MM.1S (cell line): ENCODE results near the gene DNAJC24.

Experiments used
- DNase-seq: peaks from one replicate; pipeline ENCODE4 v3.0.0-alpha.2; 2015
- H2AFZ ChIP-seq: fragments of 300-600 bp; sonication (generic); 2 replicates; pipeline ENCODE4 v1.6.0; 2016; ENCODE audit warnings: antibody characterized with exemption, low read length
- H3F3A ChIP-seq: fragments of 300-600 bp; sonication (generic); 2 replicates; pipeline ENCODE4 v1.6.1; 2016; ENCODE audit warnings: mild to moderate bottlenecking, antibody characterized with exemption, low read length, moderate library complexity, mixed read lengths; ENCODE audit not compliant: insufficient read depth
- H3K27ac ChIP-seq: fragments of 300-600 bp; sonication (generic); 2 replicates; pipeline ENCODE4 v1.5.1; 2016; ENCODE audit warnings: mild to moderate bottlenecking, low read length
- H3K27me3 ChIP-seq: fragments of 300-600 bp; sonication (generic); replicated peaks from 2 replicates; pipeline ENCODE4 v1.6.0; 2016; ENCODE audit warnings: low read length; ENCODE audit not compliant: insufficient read depth
- H3K36me3 ChIP-seq: fragments of 300-600 bp; sonication (generic); replicated peaks from 2 replicates; pipeline ENCODE4 v1.6.1; 2016; ENCODE audit warnings: mild to moderate bottlenecking, low read length, mixed read lengths; ENCODE audit not compliant: insufficient read depth
- H3K4me1 ChIP-seq: fragments of 300-600 bp; sonication (generic); 2 replicates; pipeline ENCODE4 v1.6.1; 2016; ENCODE audit warnings: low read length, mixed read lengths
- H3K4me2 ChIP-seq: fragments of 300-600 bp; sonication (generic); 2 replicates; pipeline ENCODE4 v1.6.0; 2016; ENCODE audit warnings: low read depth, low read length
- H3K4me3 ChIP-seq: fragments of 300-600 bp; sonication (generic); 2 replicates; pipeline ENCODE4 v1.5.1; 2016; ENCODE audit warnings: low read length, mixed read lengths
- H3K79me2 ChIP-seq: fragments of 300-600 bp; sonication (generic); 2 replicates; pipeline ENCODE4 v1.6.1; 2016; ENCODE audit warnings: mixed run types, low read length, mixed read lengths
- H3K9ac ChIP-seq: fragments of 300-600 bp; sonication (generic); 2 replicates; pipeline ENCODE4 v1.6.1; 2016; ENCODE audit warnings: low read length, mixed read lengths
- H3K9me2 ChIP-seq: fragments of 300-600 bp; sonication (generic); replicated peaks from 2 replicates; pipeline ENCODE4 v1.6.1; 2016; ENCODE audit warnings: mild to moderate bottlenecking, low read length, mixed read lengths; ENCODE audit not compliant: insufficient read depth
- H3K9me3 ChIP-seq: fragments of 300-600 bp; sonication (generic); replicated peaks from 2 replicates; pipeline ENCODE4 v1.6.1; 2016; ENCODE audit warnings: mild to moderate bottlenecking, low read length, mixed read lengths; ENCODE audit not compliant: insufficient read depth
- H4K20me1 ChIP-seq: fragments of 300-600 bp; sonication (generic); 2 replicates; pipeline ENCODE4 v1.6.1; 2016; ENCODE audit warnings: mild to moderate bottlenecking, low read length, moderate library complexity, mixed read lengths; ENCODE audit not compliant: insufficient read depth
- EZH2 ChIP-seq: fragments of 300-600 bp; sonication (generic); optimal IDR thresholded peaks from 2 replicates; pipeline ENCODE3; 2017; ENCODE audit warnings: low read depth, mild to moderate bottlenecking, antibody characterized with exemption, low read length, mixed read lengths
- EZH2phosphoT487 ChIP-seq: fragments of 300-600 bp; sonication (generic); IDR thresholded peaks from 2 replicates; pipeline ENCODE4 v1.6.1; 2018; ENCODE audit warnings: antibody characterized with exemption, low read length
- TF ChIP-seq, protein P1 (sequence below): fragments of 300-600 bp; sonication (generic); IDR thresholded peaks from 2 replicates; pipeline ENCODE4 v1.5.1; 2016; ENCODE audit warnings: antibody characterized with exemption, low read length, mixed read lengths

DNAJC24 gene

DNA sequence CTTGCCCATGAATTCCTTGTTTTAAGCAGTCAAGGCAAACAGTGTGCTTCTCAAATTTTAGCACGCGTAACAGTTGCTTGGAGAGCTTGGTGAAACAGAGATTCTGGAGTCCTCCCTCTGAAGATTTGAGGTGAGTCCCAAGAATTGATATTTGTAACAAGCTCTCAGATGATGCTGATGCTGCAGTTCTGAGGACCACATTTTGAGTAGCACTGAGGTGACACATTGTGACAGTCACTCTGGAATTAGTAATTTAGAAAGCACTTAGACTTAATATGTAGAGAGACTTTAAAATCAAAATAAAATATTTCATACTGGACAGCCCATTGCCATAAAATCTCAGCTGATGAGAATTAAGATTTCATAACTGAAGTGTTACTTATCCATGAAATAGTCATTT, 38.5 kb downstream of the DNAJC24 start:
- H3K27me3 ChIP-seq = no peaks in the 10 kb centered on the region
- no peaks in the 10 kb centered on the region for H3K36me3 ChIP-seq
- H3K4me1 ChIP-seq = no peaks in the 10 kb centered on the region
- no peaks in the 10 kb centered on the region for H3F3A ChIP-seq
- H3K9me2 ChIP-seq = no peaks in the 10 kb centered on the region
- H3K79me2 ChIP-seq = no peaks in the 10 kb centered on the region
- no peaks in the 10 kb centered on the region for H4K20me1 ChIP-seq
- TF ChIP-seq EZH2 (no peak), EZH2phosphoT487 (no peak)
- TF ChIP-seq, protein P1, sequence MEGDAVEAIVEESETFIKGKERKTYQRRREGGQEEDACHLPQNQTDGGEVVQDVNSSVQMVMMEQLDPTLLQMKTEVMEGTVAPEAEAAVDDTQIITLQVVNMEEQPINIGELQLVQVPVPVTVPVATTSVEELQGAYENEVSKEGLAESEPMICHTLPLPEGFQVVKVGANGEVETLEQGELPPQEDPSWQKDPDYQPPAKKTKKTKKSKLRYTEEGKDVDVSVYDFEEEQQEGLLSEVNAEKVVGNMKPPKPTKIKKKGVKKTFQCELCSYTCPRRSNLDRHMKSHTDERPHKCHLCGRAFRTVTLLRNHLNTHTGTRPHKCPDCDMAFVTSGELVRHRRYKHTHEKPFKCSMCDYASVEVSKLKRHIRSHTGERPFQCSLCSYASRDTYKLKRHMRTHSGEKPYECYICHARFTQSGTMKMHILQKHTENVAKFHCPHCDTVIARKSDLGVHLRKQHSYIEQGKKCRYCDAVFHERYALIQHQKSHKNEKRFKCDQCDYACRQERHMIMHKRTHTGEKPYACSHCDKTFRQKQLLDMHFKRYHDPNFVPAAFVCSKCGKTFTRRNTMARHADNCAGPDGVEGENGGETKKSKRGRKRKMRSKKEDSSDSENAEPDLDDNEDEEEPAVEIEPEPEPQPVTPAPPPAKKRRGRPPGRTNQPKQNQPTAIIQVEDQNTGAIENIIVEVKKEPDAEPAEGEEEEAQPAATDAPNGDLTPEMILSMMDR = no peak
- no peak overlapping the region for H3K4me2 ChIP-seq
- no peak for DNase-seq
- H2AFZ ChIP-seq = no peak overlapping the region
- no peak overlapping the region for H3K27ac ChIP-seq
- H3K9me3 ChIP-seq = no peaks in the 10 kb centered on the region
- no peak overlapping the region for H3K9ac ChIP-seq
- no peak overlapping the region for H3K4me3 ChIP-seq

DNA sequence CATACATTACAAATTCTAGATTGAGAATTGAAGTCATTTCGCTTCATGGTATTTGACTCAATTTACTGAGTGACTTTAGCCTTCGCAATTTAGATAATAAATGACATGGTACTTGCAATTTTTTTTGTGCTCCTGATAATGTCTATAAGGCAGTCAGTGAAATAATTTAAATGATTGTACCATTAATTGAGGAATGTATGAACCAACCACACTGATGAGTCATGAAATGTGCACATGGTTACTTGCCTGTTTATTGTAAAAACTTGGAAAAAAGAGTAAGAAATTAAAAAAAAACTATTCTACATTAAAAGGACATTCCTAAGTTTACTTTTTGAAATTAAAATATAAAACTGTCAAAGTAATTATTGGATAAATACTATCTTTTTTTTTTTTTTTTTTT, 43.3 kb downstream of the DNAJC24 start:
- no peak overlapping the region for H2AFZ ChIP-seq
- no peak overlapping the region for H3K4me2 ChIP-seq
- no peaks in the 10 kb centered on the region for H3F3A ChIP-seq
- no peak overlapping the region for H3K9ac ChIP-seq
- no peaks in the 10 kb centered on the region for H3K27me3 ChIP-seq
- H3K79me2 ChIP-seq = no peaks in the 10 kb centered on the region
- no peak for DNase-seq
- no peaks in the 10 kb centered on the region for H3K9me2 ChIP-seq
- no peaks in the 10 kb centered on the region for H3K36me3 ChIP-seq
- no peak overlapping the region for H3K4me3 ChIP-seq
- H4K20me1 ChIP-seq = no peaks in the 10 kb centered on the region
- no peaks in the 10 kb centered on the region for H3K9me3 ChIP-seq
- no peak overlapping the region for H3K27ac ChIP-seq
- H3K4me1 ChIP-seq = no peaks in the 10 kb centered on the region
- TF ChIP-seq EZH2 (no peak), EZH2phosphoT487 (no peak)
- TF ChIP-seq, protein P1 = no peak

DNA sequence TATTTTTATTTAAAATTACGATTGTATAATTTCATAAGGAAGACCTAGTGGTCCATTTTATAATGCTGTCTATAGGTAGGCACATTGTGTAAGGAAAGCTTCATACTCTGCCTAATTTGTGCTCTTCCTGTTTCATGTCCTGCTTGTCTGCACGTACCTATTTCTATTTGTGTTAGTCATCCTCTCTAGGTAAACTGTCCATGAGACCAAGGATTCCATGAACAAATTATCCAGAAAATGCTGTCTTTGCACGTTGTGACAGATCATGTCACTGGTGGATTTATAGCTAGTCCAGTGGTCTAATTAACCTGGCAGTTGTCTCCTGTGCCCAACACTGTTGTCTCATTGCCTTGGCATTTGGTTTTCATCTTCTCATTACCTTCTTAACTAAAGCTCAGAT, 44.7 kb downstream of the DNAJC24 start:
- no peak for DNase-seq

More for the DNA sequence above, 44.7 kb downstream of the DNAJC24 start:
- no peak overlapping the region for H3K27ac ChIP-seq
- no peaks in the 10 kb centered on the region for H3F3A ChIP-seq
- TF ChIP-seq EZH2phosphoT487 (no peak), EZH2 (no peak)
- TF ChIP-seq, protein P1 = no peak
- H3K79me2 ChIP-seq = no peaks in the 10 kb centered on the region
- H3K9ac ChIP-seq = no peak overlapping the region
- H3K4me2 ChIP-seq = no peak overlapping the region
- H3K27me3 ChIP-seq = no peaks in the 10 kb centered on the region
- no peak overlapping the region for H2AFZ ChIP-seq
- H3K36me3 ChIP-seq = no peaks in the 10 kb centered on the region
- H3K9me2 ChIP-seq = no peaks in the 10 kb centered on the region
- H3K4me1 ChIP-seq = no peaks in the 10 kb centered on the region
- no peak overlapping the region for H3K4me3 ChIP-seq
- H4K20me1 ChIP-seq = no peaks in the 10 kb centered on the region
- no peaks in the 10 kb centered on the region for H3K9me3 ChIP-seq
